NT2/D1 (cell line): ENCODE results near the gene BCL6B.

Experiments
- DNase-seq: peaks from one replicate; pipeline ENCODE4 v3.0.0-alpha.2; 2011; ENCODE audit warnings: low read depth, low spot score
- H3K27me3 ChIP-seq: 2 replicates; pipeline ENCODE4 v1.6.0; 2011; ENCODE audit warnings: mild to moderate bottlenecking; ENCODE audit not compliant: insufficient read length, insufficient read depth
- H3K36me3 ChIP-seq: 2 replicates; pipeline ENCODE4 v1.6.1; 2011; ENCODE audit warnings: mild to moderate bottlenecking, low read length, mixed read lengths; ENCODE audit not compliant: insufficient read depth, insufficient read length
- H3K4me1 ChIP-seq: 2 replicates; pipeline ENCODE4 v1.5.1; 2011; ENCODE audit not compliant: insufficient read depth, insufficient read length
- H3K4me3 ChIP-seq: 2 replicates; pipeline ENCODE4 v1.5.1; 2011; ENCODE audit warnings: low read depth; ENCODE audit not compliant: insufficient read length
- H3K9ac ChIP-seq: 2 replicates; pipeline ENCODE4 v1.6.0; 2011; ENCODE audit warnings: low read depth; ENCODE audit not compliant: insufficient read length
- H3K9me3 ChIP-seq: 2 replicates; pipeline ENCODE4 v1.5.1; 2011; ENCODE audit warnings: mild to moderate bottlenecking, low read length; ENCODE audit not compliant: insufficient read depth
- SUZ12 ChIP-seq: IDR thresholded peaks from 2 replicates; pipeline ENCODE4 v1.6.1; 2011; ENCODE audit not compliant: insufficient read length, insufficient read depth; ENCODE audit errors: extremely low read depth
- YY1 ChIP-seq: IDR thresholded peaks from 2 replicates; pipeline ENCODE4 v1.6.1; 2011; ENCODE audit not compliant: insufficient read length, insufficient read depth
- ZNF274 ChIP-seq: IDR thresholded peaks from 2 replicates; pipeline ENCODE4 v1.6.1; 2011; ENCODE audit warnings: mild to moderate bottlenecking, low read depth, low read length

BCL6B gene

GRCh38 chr17:7056386-7056785 lies 33.5 kb downstream of the BCL6B start:
- Histone ChIP-seq H3K4me1 (no peaks in the 10 kb centered on the region), H3K4me3 (no peak overlapping the region), H3K36me3 (no peaks in the 10 kb centered on the region), H3K9ac (no peak overlapping the region), H3K27me3 (no peaks in the 10 kb centered on the region), H3K9me3 (no peaks in the 10 kb centered on the region)
- TF ChIP-seq ZNF274 (no peak), YY1 (no peak), SUZ12 (no peak)
- no peak for DNase-seq

- H3K27me3 ChIP-seq, result no peaks in the 10 kb centered on the region
Observed at GRCh38 chr17:7058831-7059447, 36.1 kb downstream of the BCL6B start.

GRCh38 chr17:7060165-7060891 lies 37.5 kb downstream of the BCL6B start:
- no peak for TF ChIP-seq SUZ12
- TF ChIP-seq YY1, result no peak
- TF ChIP-seq ZNF274, result no peak
- no peak for DNase-seq
- H3K4me3 ChIP-seq, result no peak overlapping the region

More at GRCh38 chr17:7058831-7059447, 36.1 kb downstream of the BCL6B start:
- TF ChIP-seq YY1 (no peak), SUZ12 (no peak), ZNF274 (no peak)
- no peaks in the 10 kb centered on the region for H3K36me3 ChIP-seq
- H3K4me1 ChIP-seq, result peaks cover 9% of the 10 kb centered on the region
- no peak overlapping the region for H3K4me3 ChIP-seq
- H3K9ac ChIP-seq, result no peak overlapping the region
- H3K9me3 ChIP-seq, result no peaks in the 10 kb centered on the region
- DNase-seq, result no peak

DNA sequence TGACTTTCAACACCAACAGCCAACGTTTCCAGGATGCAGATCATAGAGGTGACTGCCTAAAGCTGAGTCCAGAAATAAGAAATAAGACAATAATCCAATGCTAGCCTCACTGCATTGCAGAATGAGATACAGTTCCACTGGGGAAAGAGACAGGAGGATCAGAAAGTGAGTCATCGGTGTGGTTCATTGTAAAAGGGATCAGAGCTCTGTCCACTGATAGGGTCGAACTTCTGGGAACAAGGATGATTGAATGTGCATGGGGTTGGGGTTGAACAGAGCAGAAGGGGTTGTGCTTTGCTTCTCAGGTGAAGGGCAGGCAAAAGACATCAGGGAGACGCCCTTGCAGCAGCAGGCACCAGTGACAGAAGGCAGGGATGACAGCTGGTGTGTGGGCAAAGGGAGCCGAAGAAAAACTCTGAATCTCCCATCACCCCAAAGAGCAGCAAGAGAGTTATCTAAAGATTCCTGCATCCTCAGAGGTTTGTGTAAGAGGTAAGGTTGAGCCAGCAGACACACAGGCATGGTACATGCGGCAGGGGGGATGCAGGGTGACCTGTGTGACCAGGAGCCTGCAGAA lies 40.8 kb downstream of the BCL6B start:
- Histone ChIP-seq H3K9ac (no peak overlapping the region), H3K9me3 (peaks cover 18% of the 10 kb centered on the region), H3K4me3 (no peak overlapping the region), H3K36me3 (no peaks in the 10 kb centered on the region), H3K27me3 (no peaks in the 10 kb centered on the region), H3K4me1 (peaks cover 9% of the 10 kb centered on the region)
- no peak for TF ChIP-seq SUZ12
- TF ChIP-seq YY1, result no peak
- no peak for TF ChIP-seq ZNF274
- no peak for DNase-seq

More at GRCh38 chr17:7060165-7060891, 37.5 kb downstream of the BCL6B start:
- H3K27me3 ChIP-seq, result no peaks in the 10 kb centered on the region
- no peak overlapping the region for H3K9ac ChIP-seq
- H3K36me3 ChIP-seq, result no peaks in the 10 kb centered on the region
- no peaks in the 10 kb centered on the region for H3K9me3 ChIP-seq
- H3K4me1 ChIP-seq, result peaks cover 9% of the 10 kb centered on the region

DNA sequence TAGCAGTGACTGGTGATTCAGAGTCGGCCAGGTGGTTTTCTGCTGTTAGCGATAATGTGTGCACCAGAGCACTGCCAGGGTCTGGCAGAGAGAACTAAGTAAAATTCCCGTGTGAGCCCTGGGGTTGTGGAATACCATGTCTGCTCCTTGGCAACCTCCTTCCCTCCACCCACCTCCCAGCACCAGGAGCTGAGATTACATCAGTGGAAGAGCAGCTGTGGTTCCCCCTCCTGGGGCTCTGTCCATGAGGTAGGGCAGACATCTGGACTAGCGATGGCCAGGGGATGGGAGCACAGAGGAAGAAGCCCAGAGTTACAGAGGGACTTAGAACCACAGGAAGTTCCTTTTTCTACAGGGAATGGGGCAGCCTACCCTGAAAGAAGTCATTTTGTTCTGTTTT lies 41.4 kb downstream of the BCL6B start:
- TF ChIP-seq YY1 (no peak), SUZ12 (no peak), ZNF274 (no peak)
- no peaks in the 10 kb centered on the region for H3K36me3 ChIP-seq
- peaks cover 9% of the 10 kb centered on the region for H3K4me1 ChIP-seq
- no peak overlapping the region for H3K9ac ChIP-seq
- no peaks in the 10 kb centered on the region for H3K27me3 ChIP-seq
- no peak overlapping the region for H3K4me3 ChIP-seq
- no peak for DNase-seq
- peaks cover 23% of the 10 kb centered on the region for H3K9me3 ChIP-seq

DNA sequence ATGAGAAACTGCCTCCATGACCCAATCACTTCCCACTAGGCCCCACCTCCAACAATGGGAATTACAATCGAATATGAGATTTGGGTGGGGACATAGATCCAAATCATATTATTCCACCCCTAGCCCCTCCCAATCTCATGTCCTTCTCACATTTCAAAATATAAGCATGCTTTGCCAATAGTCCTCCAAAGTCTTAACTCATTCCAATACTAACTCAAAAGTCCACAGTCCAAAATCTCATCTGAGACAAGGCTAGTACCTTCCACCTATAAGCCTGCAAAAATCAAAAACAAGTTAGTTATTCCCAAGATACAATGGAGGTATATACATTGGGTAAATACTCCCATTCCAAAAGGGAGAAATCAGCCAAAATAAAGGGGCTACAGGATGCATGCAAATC lies 44.3 kb downstream of the BCL6B start:
- H3K9me3 ChIP-seq, result peaks cover 23% of the 10 kb centered on the region

DNA sequence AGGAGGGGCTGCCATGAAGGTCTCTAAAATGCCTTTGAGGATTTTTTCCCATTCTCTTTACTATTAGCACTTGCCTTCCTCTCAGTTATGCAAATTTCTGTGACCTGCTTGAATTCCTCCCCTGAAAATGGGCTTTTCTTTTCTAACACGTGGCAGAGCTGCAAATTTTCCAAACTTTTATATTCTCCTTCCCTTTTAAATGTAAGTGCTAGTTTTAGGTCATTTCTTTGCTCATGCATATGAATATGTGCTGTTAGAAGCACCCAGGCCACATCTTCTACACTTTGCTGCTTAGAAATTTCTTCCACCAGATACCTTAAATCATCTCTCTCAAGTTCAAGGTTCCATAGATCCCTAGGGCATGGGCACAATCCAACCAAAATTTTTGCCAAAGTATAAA lies 45.4 kb downstream of the BCL6B start:
- no peak for TF ChIP-seq ZNF274
- no peak for TF ChIP-seq YY1
- TF ChIP-seq SUZ12, result no peak
- H3K27me3 ChIP-seq, result no peaks in the 10 kb centered on the region
- peaks cover 6% of the 10 kb centered on the region for H3K4me1 ChIP-seq
- H3K9ac ChIP-seq, result no peak overlapping the region
- no peak for DNase-seq
- H3K9me3 ChIP-seq, result peaks cover 23% of the 10 kb centered on the region
- H3K4me3 ChIP-seq, result no peak overlapping the region
- H3K36me3 ChIP-seq, result no peaks in the 10 kb centered on the region

More for the DNA sequence above, 44.3 kb downstream of the BCL6B start:
- Histone ChIP-seq H3K4me1 (peaks cover 9% of the 10 kb centered on the region), H3K4me3 (no peak overlapping the region), H3K36me3 (no peaks in the 10 kb centered on the region), H3K27me3 (no peaks in the 10 kb centered on the region), H3K9ac (no peak overlapping the region)
- no peak for TF ChIP-seq YY1
- no peak for TF ChIP-seq SUZ12
- no peak for TF ChIP-seq ZNF274
- DNase-seq, result no peak
